SK-N-SH (cell line): ENCODE results near the gene TULP3. TPM values are rescaled to one million over a fixed set of nuclear protein-coding genes. Genes with fewer than 3 reads are reported as not detected.

Experiments used
- CTCF ChIA-PET: fragments of 300-600, 350-600 bp; formaldehyde crosslinking; extraction: SDS; loops from one replicate; lab custom pipeline; 2021; lab: Yijun Ruan, JAX
- POLR2A ChIA-PET: fragments of 350-600 bp; sonication (Branson Sonifier 250); formaldehyde crosslinking; extraction: SDS; loops from one replicate; lab custom pipeline; 2020; ENCODE audit warnings: antibody characterized with exemption, inconsistent platforms; lab: Yijun Ruan, JAX
- DNase-seq: peaks from one replicate; pipeline ENCODE4 v3.0.0; 2012
- H2AFZ ChIP-seq: fragments of 200-600 bp; sonication (generic); 2 replicates; pipeline ENCODE4 v1.8.1; 2016; ENCODE audit warnings: antibody characterized with exemption, mild to moderate bottlenecking, low read depth
- H3F3A ChIP-seq: fragments of 200-600 bp; sonication (generic); replicated peaks from 2 replicates; pipeline ENCODE3; 2016; ENCODE audit warnings: antibody characterized with exemption, mild to moderate bottlenecking; ENCODE audit not compliant: insufficient read depth
- H3K27ac ChIP-seq, 2 experiments: fragments of 200-500 bp in 1 of 2; fragments of 200-600 bp in 1 of 2; sonication (Bioruptor generic) in 1 of 2; sonication (generic), shearing (Covaris generic) in 1 of 2; 2 replicates each; pipeline versions ENCODE4 v1.5.1 to v1.6.1; 2014 to 2016; ENCODE audit warnings: low read depth in 2 of 2, inconsistent platforms in 1 of 2, low read length in 1 of 2, mild to moderate bottlenecking in 1 of 2, mixed read lengths in 1 of 2
- H3K27me3 ChIP-seq: fragments of 200-600 bp; sonication (generic), shearing (Covaris generic); 2 replicates; pipeline ENCODE4 v1.6.1; 2016; ENCODE audit warnings: mixed run types; ENCODE audit not compliant: insufficient read depth
- H3K36me3 ChIP-seq, 2 experiments: fragments of 200-500 bp in 1 of 2; fragments of 200-600 bp in 1 of 2; sonication (Bioruptor generic) in 1 of 2; sonication (generic) in 1 of 2; replicated peaks in 1 of 2; 2 replicates each; pipeline versions ENCODE3 to v1.5.1; 2014 to 2016; ENCODE audit warnings: low read length in 1 of 2, mild to moderate bottlenecking in 1 of 2; ENCODE audit not compliant: insufficient read depth in 2 of 2, control insufficient read depth in 1 of 2
- H3K4me1 ChIP-seq, 2 experiments: fragments of 200-500 bp in 1 of 2; fragments of 200-600 bp in 1 of 2; sonication (Bioruptor generic) in 1 of 2; sonication (generic), shearing (Covaris generic) in 1 of 2; 2 replicates each; pipeline versions ENCODE4 v1.5.1 to v1.6.1; 2014 to 2016; ENCODE audit warnings: low read depth in 1 of 2, low read length in 1 of 2, mixed run types in 1 of 2; ENCODE audit not compliant: insufficient read depth in 2 of 2, control insufficient read depth in 1 of 2
- H3K4me2 ChIP-seq: fragments of 200-600 bp; sonication (generic), shearing (Covaris generic); 2 replicates; pipeline ENCODE4 v1.6.1; 2017; ENCODE audit warnings: mixed run types
- H3K4me3 ChIP-seq, 2 experiments: fragments of 200-500 bp in 1 of 2; fragments of 200-600 bp in 1 of 2; sonication (Bioruptor generic) in 1 of 2; sonication (generic), shearing (Covaris generic) in 1 of 2; 2 replicates each; pipeline versions ENCODE4 v1.5.1 to v1.8.1; 2014 to 2016; ENCODE audit warnings: low read depth in 2 of 2, inconsistent platforms in 1 of 2, low read length in 1 of 2, mild to moderate bottlenecking in 1 of 2, mixed read lengths in 1 of 2, moderate library complexity in 1 of 2
- H3K79me2 ChIP-seq: fragments of 200-600 bp; sonication (generic); 2 replicates; pipeline ENCODE4 v1.8.1; 2017; ENCODE audit warnings: mild to moderate bottlenecking; ENCODE audit not compliant: insufficient read depth
- H3K9ac ChIP-seq: fragments of 200-600 bp; sonication (generic); 2 replicates; pipeline ENCODE4 v1.6.1; 2017; ENCODE audit warnings: mixed run types
- H3K9me2 ChIP-seq: fragments of 200-600 bp; sonication (generic); 2 replicates; pipeline ENCODE4 v1.6.1; 2017; ENCODE audit warnings: mixed run types
- H3K9me3 ChIP-seq: fragments of 200-600 bp; sonication (generic); 2 replicates; pipeline ENCODE4 v1.6.1; 2017; ENCODE audit warnings: mixed run types, mild to moderate bottlenecking, moderate library complexity
- H4K20me1 ChIP-seq: fragments of 200-600 bp; sonication (generic); 2 replicates; pipeline ENCODE4 v1.6.1; 2017; ENCODE audit warnings: mild to moderate bottlenecking, mixed run types; ENCODE audit not compliant: insufficient read depth
- CHD2 ChIP-seq: fragments of 150-350 bp; IDR thresholded peaks from 2 replicates; pipeline ENCODE4 v1.6.1; 2018; ENCODE audit warnings: low read length; ENCODE audit not compliant: partially characterized antibody
- CTCF ChIP-seq: fragments of 200-600 bp; sonication (generic); IDR thresholded peaks from 2 replicates; pipeline ENCODE4 v1.6.1; 2017; ENCODE audit warnings: antibody characterized with exemption, mild to moderate bottlenecking, moderate library complexity
- ELF1 ChIP-seq: IDR thresholded peaks from 2 replicates; pipeline ENCODE4 v1.4.0; 2012
- EP300 ChIP-seq, 2 experiments: IDR thresholded peaks; 2 replicates each; pipeline versions ENCODE4 v1.4.0 to v1.6.1; 2012; ENCODE audit warnings: borderline replicate concordance in 1 of 2, low read depth in 1 of 2, low read length in 1 of 2
- FOXM1 ChIP-seq: IDR thresholded peaks from 2 replicates; pipeline ENCODE4 v1.4.0; 2012; ENCODE audit warnings: low read depth, mild to moderate bottlenecking
- GABPA ChIP-seq: IDR thresholded peaks from 2 replicates; pipeline ENCODE4 v1.4.0; 2012; ENCODE audit warnings: low read depth, mild to moderate bottlenecking
- GATA2 ChIP-seq: sonication (generic); formaldehyde crosslinking; IDR thresholded peaks from 2 replicates; pipeline ENCODE4 v1.5.0; 2020; ENCODE audit warnings: mild to moderate bottlenecking, missing genetic modification reagents
- IRF3 ChIP-seq: fragments of 150-350 bp; IDR thresholded peaks from 2 replicates; pipeline ENCODE4 v1.6.1; 2016; ENCODE audit warnings: mild to moderate bottlenecking, low read depth, low read length
- JUND ChIP-seq: IDR thresholded peaks from 2 replicates; pipeline ENCODE4 v1.4.0; 2012
- MAX ChIP-seq: IDR thresholded peaks from 2 replicates; pipeline ENCODE4 v1.4.0; 2012; ENCODE audit warnings: low read depth
- NFIC ChIP-seq: IDR thresholded peaks from 2 replicates; pipeline ENCODE4 v1.4.0; 2012; ENCODE audit warnings: borderline replicate concordance
- NRF1 ChIP-seq: IDR thresholded peaks from 2 replicates; pipeline ENCODE4 v1.6.1; 2012; ENCODE audit warnings: low read depth, mild to moderate bottlenecking, low read length
- PBX3 ChIP-seq: IDR thresholded peaks from 2 replicates; pipeline ENCODE4; 2012
- RAD21 ChIP-seq: IDR thresholded peaks from 2 replicates; pipeline ENCODE4 v1.6.1; 2012; ENCODE audit warnings: mild to moderate bottlenecking, low read length
- RCOR1 ChIP-seq: fragments of 150-350 bp; IDR thresholded peaks from 2 replicates; pipeline ENCODE4 v1.6.1; 2017; ENCODE audit warnings: antibody characterized with exemption, low read length
- REST ChIP-seq: IDR thresholded peaks from 2 replicates; pipeline ENCODE4 v1.6.1; 2012; ENCODE audit warnings: mild to moderate bottlenecking, low read depth, low read length, moderate library complexity
- RFX5 ChIP-seq: IDR thresholded peaks from 2 replicates; pipeline ENCODE4 v1.6.1; 2012; ENCODE audit warnings: mild to moderate bottlenecking, improper control_type of control experiment, low read length
- RXRA ChIP-seq: IDR thresholded peaks from 2 replicates; pipeline ENCODE4 v1.4.0; 2012; ENCODE audit warnings: low read depth, mild to moderate bottlenecking, borderline replicate concordance
- SIN3A ChIP-seq: IDR thresholded peaks from 2 replicates; pipeline ENCODE4 v1.6.1; 2012; ENCODE audit warnings: low read depth, mild to moderate bottlenecking, low read length, moderate library complexity, borderline replicate concordance
- TAF1 ChIP-seq: IDR thresholded peaks from 2 replicates; pipeline ENCODE4 v1.6.1; 2012; ENCODE audit warnings: low read depth, mild to moderate bottlenecking, low read length, moderate library complexity, borderline replicate concordance
- TCF12 ChIP-seq: IDR thresholded peaks from 2 replicates; pipeline ENCODE4 v1.4.0; 2012
- TEAD4 ChIP-seq: IDR thresholded peaks from 2 replicates; pipeline ENCODE4 v1.4.0; 2012; ENCODE audit warnings: mild to moderate bottlenecking, borderline replicate concordance; ENCODE audit not compliant: insufficient read depth
- USF1 ChIP-seq: IDR thresholded peaks from 2 replicates; pipeline ENCODE4 v1.4.0; 2012; ENCODE audit warnings: low read depth, borderline replicate concordance
- WGBS: methylation state at CpG from one replicate; pipeline ENCODE4 v1.1.6; 2017; ENCODE audit warnings: low lambda C conversion rate; 5-methylcytosine and 5-hydroxymethylcytosine counted together
- polyA plus RNA-seq, 3 experiments: library from polyadenylated mRNA; depleted of rRNA; stranded (reverse); fragments of >200 nt; gene quantifications; 2 replicates each; pipeline ENCODE4 v1.2.3, GENCODE V29; 2012

TULP3 gene
- polyA plus RNA-seq, 1 of the 3 experiments (the other 2 are of a cell fraction) = 22.6 TPM

- H2AFZ ChIP-seq = peak within 1 kb of the TSS; percentile 94
- CTCF ChIA-PET = interaction anchor here (0.6 to 5.8 kb wide), 11 partner anchors 8 to 674 kb away, joined by 3 to 33 read pairs (median 3); partner anchors contain the start of genes NRIP2 and TULP3
- peaks cover 6% of the 10 kb centered on the region in 2 experiments for H3K36me3 ChIP-seq
- H3K9me3 ChIP-seq = no peaks in the 10 kb centered on the region
- no peaks in the 10 kb centered on the region for H3K9me2 ChIP-seq
- H3K9ac ChIP-seq = peak within 1 kb of the TSS; percentile 82
- POLR2A ChIA-PET = interaction anchor here (0.9 to 1.1 kb wide), 3 partner anchors 13 to 81 kb away, joined by 3 to 4 read pairs (median 3); partner anchors contain the start of gene TULP3
- under 1% methylated on average over 28 of the region's 70 CpGs for WGBS
- H3K4me1 ChIP-seq = peaks cover 8 to 10% of the 10 kb centered on the region in 2 experiments; a peak in 2 of 4 replicates
- H3K79me2 ChIP-seq = peaks cover 98% of the 10 kb centered on the region
- no peaks in the 10 kb centered on the region for H3K27me3 ChIP-seq
- peak within 1 kb of the TSS; percentile 61 to 69 for H3K4me3 ChIP-seq
- H3K27ac ChIP-seq = peak within 1 kb of the TSS; percentile 80 to 87
- peak; percentile 96 for DNase-seq
- H3K4me2 ChIP-seq = peak within 1 kb of the TSS; percentile 82
- H3F3A ChIP-seq = peaks cover 6% of the 10 kb centered on the region
- H4K20me1 ChIP-seq = no peaks in the 10 kb centered on the region
- no peak for TF ChIP-seq CHD2
- TF ChIP-seq RAD21 = no peak
- 0 out of 2 replicates have a peak, but pooled peaks have one; percentile 15 for TF ChIP-seq GABPA
- no peak for TF ChIP-seq RXRA
- peak; percentile 6; the same call in 1 of the 2 replicates for TF ChIP-seq NFIC
- no peak for TF ChIP-seq PBX3
- TF ChIP-seq MAX = peak; percentile 61; the same call in 1 of the 2 replicates
- no peak for TF ChIP-seq RFX5
- no peak for TF ChIP-seq JUND
- no peak for TF ChIP-seq NRF1
- 0 out of 2 replicates have a peak, but pooled peaks have one; percentile 6 for TF ChIP-seq CTCF
- no peak for TF ChIP-seq ELF1
- peak; percentile 96 for TF ChIP-seq USF1
- peak; percentile 84 for TF ChIP-seq TAF1
- TF ChIP-seq RCOR1 = no peak
- 0 out of 2 replicates have a peak, but pooled peaks have one; percentile 47 for TF ChIP-seq TEAD4
- TF ChIP-seq GATA2 (CRISPR knock-in tag) = no peak
- 0 out of 2 replicates have a peak, but pooled peaks have one; percentile 11 for TF ChIP-seq REST
- no peak for TF ChIP-seq FOXM1
- TF ChIP-seq EP300 (IDR thresholded peaks at IDR 0.05; ENCODE audit: borderline replicate concordance in 1 of 2, low read depth in 1 of 2, low read length in 1 of 2) = no peak
- peak; percentile 44; the same call in 1 of the 2 replicates for TF ChIP-seq SIN3A
- no peak for TF ChIP-seq IRF3
- no peak for TF ChIP-seq TCF12
Observed at GRCh38 chr12:2877047-2877952, 13.4 kb upstream of the TULP3 start, which contains the start of the genes FOXM1 and RHNO1. FOXM1 (minus strand) TSS chr12:2877174; CDS start chr12:2874478, 2,696 bp downstream. RHNO1 (plus strand) TSS chr12:2877223; CDS start chr12:2885367, 8,144 bp downstream.
